WERI-Rb-1 (cell line): ENCODE measurements around the gene GTSF1L.

Experiments
- DNase-seq: peaks from one replicate; pipeline ENCODE4 v3.0.0-alpha.2; 2020
- H3K27ac ChIP-seq: fragments of 250-450 bp; sonication (Bioruptor Pico); 2 replicates; pipeline ENCODE4 v1.5.1; 2020; ENCODE audit warnings: mild to moderate bottlenecking, moderate library complexity
- H3K27me3 ChIP-seq: fragments of 250-450 bp; sonication (Bioruptor Pico); 2 replicates; pipeline ENCODE4 v1.5.1; 2021; ENCODE audit warnings: mild to moderate bottlenecking, low read depth, moderate library complexity; ENCODE audit not compliant: insufficient read depth, severe bottlenecking
- H3K36me3 ChIP-seq: fragments of 250-450 bp; sonication (Bioruptor Pico); 2 replicates; pipeline ENCODE4 v1.5.1; 2020; ENCODE audit warnings: mild to moderate bottlenecking, moderate library complexity
- H3K4me3 ChIP-seq: 2 replicates; pipeline ENCODE4 v1.5.1; 2011; ENCODE audit warnings: low read depth, mild to moderate bottlenecking, control low read depth, low read length
- H3K9me3 ChIP-seq: fragments of 250-450 bp; sonication (Bioruptor Pico); 2 replicates; pipeline ENCODE4 v1.5.1; 2021; ENCODE audit warnings: mild to moderate bottlenecking, moderate library complexity; ENCODE audit not compliant: severe bottlenecking
- CTCF ChIP-seq: IDR thresholded peaks from 2 replicates; pipeline ENCODE4 v1.5.1; 2011; ENCODE audit warnings: low read depth, mild to moderate bottlenecking, control low read depth, inconsistent platforms, low read length

GTSF1L gene

GRCh38 chr20:43711098-43711654 lies 15.6 kb downstream of the GTSF1L start:
- Histone ChIP-seq H3K27me3 (no peaks in the 10 kb centered on the region), H3K9me3 (no peaks in the 10 kb centered on the region), H3K4me3 (no peak overlapping the region), H3K36me3 (peaks cover 74% of the 10 kb centered on the region), H3K27ac (no peak overlapping the region)
- TF ChIP-seq CTCF: no peak
- DNase-seq: no peak

- Histone ChIP-seq H3K27ac (no peak overlapping the region), H3K36me3 (peaks cover 73% of the 10 kb centered on the region), H3K27me3 (no peaks in the 10 kb centered on the region), H3K9me3 (no peaks in the 10 kb centered on the region), H3K4me3 (no peak overlapping the region)
- no peak for TF ChIP-seq CTCF
- DNase-seq: no peak
Measured at GRCh38 chr20:43710370-43711044, 16.3 kb downstream of the GTSF1L start.

GRCh38 chr20:43702502-43702901 lies 24.3 kb downstream of the GTSF1L start:
- Histone ChIP-seq H3K27ac (no peak overlapping the region), H3K9me3 (no peaks in the 10 kb centered on the region), H3K36me3 (peaks cover 80% of the 10 kb centered on the region), H3K27me3 (no peaks in the 10 kb centered on the region), H3K4me3 (no peak overlapping the region)
- DNase-seq: no peak
- no peak for TF ChIP-seq CTCF

- peaks cover 76% of the 10 kb centered on the region for H3K36me3 ChIP-seq
- TF ChIP-seq CTCF: no peak
Measured at GRCh38 chr20:43700627-43701026, 26.2 kb downstream of the GTSF1L start.

GRCh38 chr20:43699941-43700565 lies 26.7 kb downstream of the GTSF1L start:
- no peak overlapping the region for H3K27ac ChIP-seq
- no peak for TF ChIP-seq CTCF
- DNase-seq: no peak
- no peaks in the 10 kb centered on the region for H3K27me3 ChIP-seq
- H3K9me3 ChIP-seq: no peaks in the 10 kb centered on the region
- peaks cover 76% of the 10 kb centered on the region for H3K36me3 ChIP-seq
- H3K4me3 ChIP-seq: no peak overlapping the region

More at GRCh38 chr20:43700627-43701026, 26.2 kb downstream of the GTSF1L start:
- Histone ChIP-seq H3K27me3 (no peaks in the 10 kb centered on the region), H3K9me3 (no peaks in the 10 kb centered on the region), H3K27ac (no peak overlapping the region), H3K4me3 (no peak overlapping the region)
- no peak for DNase-seq
